GM19099 (cell line): ENCODE data around the gene PIKFYVE.

ENCODE experiments used
- POLR2A ChIP-seq: IDR thresholded peaks from 3 replicates; pipeline ENCODE4 v1.6.1; 2011; ENCODE audit warnings: low read depth; ENCODE audit not compliant: insufficient read length; ENCODE audit errors: extremely low read depth

Gene PIKFYVE

GRCh38 chr2:208280234-208280633 is 14.2 kb downstream of the PIKFYVE start:
- TF ChIP-seq POLR2A = no peak

- no peak for TF ChIP-seq POLR2A
Observed at GRCh38 chr2:208280933-208281332, 14.9 kb downstream of the PIKFYVE start.

GRCh38 chr2:208285853-208286252 is 19.8 kb downstream of the PIKFYVE start:
- no peak for TF ChIP-seq POLR2A

GRCh38 chr2:208294482-208295024 is 28.5 kb downstream of the PIKFYVE start:
- TF ChIP-seq POLR2A = no peak

GRCh38 chr2:208295834-208296233 is 29.8 kb downstream of the PIKFYVE start:
- no peak for TF ChIP-seq POLR2A

- no peak for TF ChIP-seq POLR2A
Observed at GRCh38 chr2:208296610-208297009, 30.6 kb downstream of the PIKFYVE start.

GRCh38 chr2:208297961-208298360 is 31.9 kb downstream of the PIKFYVE start:
- no peak for TF ChIP-seq POLR2A

GRCh38 chr2:208300847-208301618 is 35.0 kb downstream of the PIKFYVE start:
- no peak for TF ChIP-seq POLR2A

GRCh38 chr2:208304157-208304556 is 38.1 kb downstream of the PIKFYVE start:
- TF ChIP-seq POLR2A = no peak

GRCh38 chr2:208304695-208305094 is 38.6 kb downstream of the PIKFYVE start:
- no peak for TF ChIP-seq POLR2A

- no peak for TF ChIP-seq POLR2A
Observed at GRCh38 chr2:208306291-208306690, 40.2 kb downstream of the PIKFYVE start.

GRCh38 chr2:208311321-208311720 is 45.3 kb downstream of the PIKFYVE start:
- no peak for TF ChIP-seq POLR2A

GRCh38 chr2:208311954-208312353 is 45.9 kb downstream of the PIKFYVE start:
- TF ChIP-seq POLR2A = no peak

- no peak for TF ChIP-seq POLR2A
Observed at GRCh38 chr2:208315081-208315788, 49.2 kb downstream of the PIKFYVE start.

GRCh38 chr2:208318127-208318526 is 52.1 kb downstream of the PIKFYVE start:
- no peak for TF ChIP-seq POLR2A

GRCh38 chr2:208319391-208319790 is 53.3 kb downstream of the PIKFYVE start:
- no peak for TF ChIP-seq POLR2A
